Renal cortex interstitium (tissue), 11 donors: ENCODE measurements around the gene HOXC9. TPM values are rescaled to one million over a fixed set of nuclear protein-coding genes. Genes with fewer than 3 reads are reported as not detected.
"Not testable (repeated sequence)": the region's sequence is repeated elsewhere in the genome, so short reads cannot be mapped to it uniquely, and the experiment has no call there.

ENCODE experiments used
- DNase-seq, 11 donors: peaks; one replicate each; pipeline ENCODE4 v3.0.0-alpha.2; 2013; ENCODE audit warnings: low read depth in 9 of 11, low spot score in 4 of 11; ENCODE audit errors: extremely low read depth in 1 of 11
- polyA plus RNA-seq, 3 donors: library from polyadenylated mRNA; unstranded; fragments of 120-200 nt; gene quantifications; one replicate each; pipeline ENCODE4 v1.2.1, GENCODE V29; 2013; ENCODE audit not compliant: insufficient read length in 3 of 3

Gene HOXC9
- polyA plus RNA-seq, 3 donors = 25.5 to 34.1 (median 26.5) TPM

- no peak for DNase-seq
Measured at GRCh38 chr12:54040148-54040494, 40.2 kb downstream of the HOXC9 start.

GRCh38 chr12:54040648-54041047 lies 40.7 kb downstream of the HOXC9 start:
- DNase-seq = no peak

- no peak for DNase-seq
Measured at GRCh38 chr12:54041097-54041690, 41.2 kb downstream of the HOXC9 start.

GRCh38 chr12:54042033-54042432 lies 42.1 kb downstream of the HOXC9 start:
- DNase-seq = not testable (repeated sequence)

- peak in 2 of 11 donors; percentile 45 to 60 for DNase-seq
Measured at GRCh38 chr12:54042970-54043853, 43.3 kb downstream of the HOXC9 start.

- no peak for DNase-seq
Measured at GRCh38 chr12:54044425-54045103, 44.6 kb downstream of the HOXC9 start.

- DNase-seq = no peak
Measured at GRCh38 chr12:54045401-54045800, 45.4 kb downstream of the HOXC9 start.

GRCh38 chr12:54045868-54046521 lies 46.0 kb downstream of the HOXC9 start:
- DNase-seq = no peak

GRCh38 chr12:54046809-54047159 lies 46.8 kb downstream of the HOXC9 start:
- no peak for DNase-seq

GRCh38 chr12:54047160-54047963 lies 47.4 kb downstream of the HOXC9 start:
- no peak for DNase-seq

- DNase-seq = no peak
Measured at GRCh38 chr12:54047964-54048303, 48.0 kb downstream of the HOXC9 start.

- DNase-seq = no peak
Measured at GRCh38 chr12:54048406-54049093, 48.6 kb downstream of the HOXC9 start.

GRCh38 chr12:54049108-54049507 lies 49.1 kb downstream of the HOXC9 start:
- DNase-seq = no peak

GRCh38 chr12:54050482-54050810 lies 50.5 kb downstream of the HOXC9 start:
- DNase-seq = no peak

GRCh38 chr12:54051026-54051842 lies 51.3 kb downstream of the HOXC9 start:
- no peak for DNase-seq

- peak in 5 of 11 donors; percentile 81 to 88 (median 87) for DNase-seq
Measured at GRCh38 chr12:54051874-54052437, 52.0 kb downstream of the HOXC9 start.

- DNase-seq = peak in 1 of 11 donors; percentile 82
Measured at GRCh38 chr12:54052438-54053002, 52.6 kb downstream of the HOXC9 start.
